Fibroblast of peridontal ligament (primary cell): Measurements from ENCODE around the gene C2orf69.
A peak's percentile ranks its signal among the peaks of the same experiment; 100 is the strongest.
"Not testable (repeated sequence)": the region's sequence is repeated elsewhere in the genome, so short reads cannot be mapped to it uniquely, and the experiment has no call there.

Source experiments
- DNase-seq: peaks from one replicate; pipeline ENCODE4 v3.0.0-alpha.2; 2010; ENCODE audit errors: extremely low read depth

The C2orf69 gene

DNA sequence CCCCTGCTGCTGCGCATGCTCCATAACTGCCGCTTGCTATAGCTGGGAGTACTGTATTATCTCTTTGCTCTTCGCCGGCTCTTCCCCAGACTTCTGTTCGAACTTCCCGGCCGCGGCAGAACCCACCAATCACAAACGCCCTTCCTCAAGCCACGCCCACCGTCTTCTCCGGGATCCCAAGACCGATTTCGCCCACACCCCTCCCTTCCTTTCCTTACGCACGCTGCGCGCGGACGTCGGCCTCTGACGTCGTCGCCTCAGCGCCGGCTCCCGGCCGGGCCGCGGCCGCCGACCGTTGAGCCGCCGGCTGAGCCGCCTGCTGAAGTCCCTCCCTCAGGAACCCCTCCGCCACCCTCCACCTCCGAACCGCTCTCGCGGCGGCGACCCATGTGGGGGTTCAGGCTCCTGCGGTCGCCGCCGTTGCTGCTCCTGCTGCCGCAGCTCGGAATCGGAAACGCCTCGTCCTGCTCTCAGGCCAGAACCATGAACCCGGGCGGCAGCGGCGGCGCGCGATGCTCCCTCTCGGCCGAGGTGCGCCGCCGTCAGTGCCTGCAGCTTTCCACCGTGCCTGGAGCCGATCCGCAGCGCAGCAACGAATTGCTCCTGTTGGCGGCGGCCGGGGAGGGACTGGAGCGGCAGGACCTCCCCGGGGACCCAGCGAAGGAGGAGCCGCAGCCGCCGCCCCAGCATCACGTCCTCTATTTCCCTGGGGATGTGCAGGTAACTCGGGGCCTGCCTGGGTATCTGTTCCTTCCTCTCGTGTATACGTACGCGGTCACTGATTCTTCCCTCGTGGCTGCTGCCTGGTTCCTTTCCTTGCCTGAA is at the start of gene C2orf69:
Gene C2orf69 (plus strand): TSS at position 242 of the 825 bp plus-strand sequence. CDS start 146 bp downstream, at position 388.
- peak; percentile 97 for DNase-seq

GRCh38 chr2:199862788-199863187 is 48.3 kb upstream of the C2orf69 start:
- DNase-seq: no peak

GRCh38 chr2:199865905-199866304 is 45.2 kb upstream of the C2orf69 start:
- no peak for DNase-seq

GRCh38 chr2:199868431-199869226 is 42.5 kb upstream of the C2orf69 start:
- no peak for DNase-seq

- no peak for DNase-seq
Measured at GRCh38 chr2:199869227-199869541, 41.9 kb upstream of the C2orf69 start.

- no peak for DNase-seq
Measured at GRCh38 chr2:199869653-199870052, 41.4 kb upstream of the C2orf69 start.

DNA sequence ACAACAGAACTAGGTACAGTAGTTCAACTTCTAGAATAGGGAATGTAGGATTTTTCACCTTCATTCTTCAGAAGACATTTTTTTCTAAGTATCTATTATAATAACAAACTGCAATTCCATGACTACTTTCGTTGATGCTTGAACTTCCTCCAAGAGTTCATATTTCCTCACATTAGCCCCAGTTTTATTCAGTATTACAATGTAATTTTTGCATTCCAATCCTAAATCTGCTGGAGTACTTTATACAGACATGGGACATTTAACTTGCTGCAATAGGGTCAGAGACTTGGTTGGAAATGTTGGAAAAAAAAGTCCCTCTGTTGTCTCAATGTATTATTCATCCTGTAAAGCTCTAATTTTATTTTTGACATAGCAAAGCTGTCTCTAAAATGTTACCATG is 40.5 kb upstream of the C2orf69 start:
- peak; percentile 57 for DNase-seq

DNA sequence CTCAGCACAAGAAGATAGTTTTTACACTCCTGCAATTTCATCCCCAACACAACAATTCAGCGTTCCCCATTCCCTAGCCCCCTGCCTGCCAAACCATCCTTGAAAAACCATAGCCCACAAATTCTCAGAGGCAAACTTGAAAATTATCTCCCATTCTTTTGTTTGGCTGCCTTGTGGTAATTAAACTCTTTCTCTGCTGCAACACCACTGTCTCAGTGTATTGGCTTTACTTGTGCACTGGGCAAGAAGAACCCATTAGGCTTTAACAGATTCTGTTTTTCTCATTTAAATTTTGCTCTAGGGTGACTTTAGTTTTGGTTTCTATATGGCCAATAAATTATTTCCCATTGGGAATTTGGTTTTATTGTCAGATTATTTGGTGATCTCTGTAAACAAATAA is 36.9 kb upstream of the C2orf69 start:
- no peak for DNase-seq

- DNase-seq: peak; percentile 55
Measured at GRCh38 chr2:199875400-199875799, 35.7 kb upstream of the C2orf69 start.

GRCh38 chr2:199882667-199883066 is 28.4 kb upstream of the C2orf69 start:
- DNase-seq: no peak

DNA sequence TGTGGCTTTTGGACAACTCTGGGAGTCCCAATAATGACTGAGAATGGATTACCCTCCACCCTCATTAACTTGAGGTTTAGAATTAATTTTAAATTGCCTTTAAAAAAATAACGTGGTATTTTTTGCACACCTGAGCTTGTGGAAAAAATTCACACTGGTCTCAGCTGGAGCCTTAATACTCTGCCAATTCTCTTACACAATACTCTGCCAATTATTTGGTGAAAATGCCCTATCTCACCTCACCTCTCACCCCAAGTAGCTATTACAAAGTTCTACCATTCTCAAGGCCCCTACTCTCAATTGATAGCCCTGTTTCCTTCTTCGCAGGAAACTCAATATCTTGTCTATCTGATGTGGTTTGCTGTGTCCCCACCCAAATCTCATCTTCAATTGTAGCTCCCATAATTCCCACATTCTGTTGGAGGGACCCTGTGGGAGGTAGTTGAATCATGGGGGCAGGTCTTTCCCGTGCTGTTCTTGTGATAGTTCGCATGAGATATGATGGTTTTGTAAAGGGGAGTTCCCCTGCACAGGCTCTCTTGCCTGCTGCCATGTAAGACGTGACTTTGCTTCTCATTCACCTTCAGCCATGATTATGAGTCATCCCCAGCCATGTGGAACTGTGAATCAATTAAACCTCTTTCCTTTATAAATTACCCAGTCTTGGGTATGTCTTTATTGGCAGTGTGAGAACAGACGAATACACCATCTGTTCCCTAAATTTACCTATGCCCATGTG is 27.4 kb upstream of the C2orf69 start:
- no peak for DNase-seq

- peak; percentile 71 for DNase-seq
Measured at GRCh38 chr2:199895406-199895805, 15.7 kb upstream of the C2orf69 start.

DNA sequence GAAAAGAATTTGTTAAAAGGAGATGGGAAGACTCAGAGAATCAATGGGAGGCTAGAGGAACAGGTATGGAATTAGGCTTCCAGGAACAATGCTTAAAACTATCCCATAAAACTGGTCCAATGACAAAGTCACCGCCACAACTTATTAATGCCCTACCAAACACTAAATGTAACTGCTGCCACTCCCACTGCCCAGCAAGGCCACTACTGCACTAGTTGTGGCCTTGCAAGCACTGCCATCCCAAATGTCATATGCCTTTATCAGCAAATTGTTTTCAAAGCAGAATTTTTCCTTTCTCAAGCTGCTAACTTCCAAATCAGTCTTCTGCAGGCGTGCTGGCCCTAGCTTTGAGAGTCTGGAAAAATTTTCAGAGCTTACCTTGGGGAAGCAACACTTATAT is 14.5 kb upstream of the C2orf69 start:
- no peak for DNase-seq

GRCh38 chr2:199901942-199902341 is 9.2 kb upstream of the C2orf69 start:
- DNase-seq: no peak

GRCh38 chr2:199902486-199903110 is 8.5 kb upstream of the C2orf69 start:
- no peak for DNase-seq

GRCh38 chr2:199903111-199903510 is 8.0 kb upstream of the C2orf69 start:
- DNase-seq: no peak

- no peak for DNase-seq
Measured at GRCh38 chr2:199907008-199907714, 3.9 kb upstream of the C2orf69 start.

DNA sequence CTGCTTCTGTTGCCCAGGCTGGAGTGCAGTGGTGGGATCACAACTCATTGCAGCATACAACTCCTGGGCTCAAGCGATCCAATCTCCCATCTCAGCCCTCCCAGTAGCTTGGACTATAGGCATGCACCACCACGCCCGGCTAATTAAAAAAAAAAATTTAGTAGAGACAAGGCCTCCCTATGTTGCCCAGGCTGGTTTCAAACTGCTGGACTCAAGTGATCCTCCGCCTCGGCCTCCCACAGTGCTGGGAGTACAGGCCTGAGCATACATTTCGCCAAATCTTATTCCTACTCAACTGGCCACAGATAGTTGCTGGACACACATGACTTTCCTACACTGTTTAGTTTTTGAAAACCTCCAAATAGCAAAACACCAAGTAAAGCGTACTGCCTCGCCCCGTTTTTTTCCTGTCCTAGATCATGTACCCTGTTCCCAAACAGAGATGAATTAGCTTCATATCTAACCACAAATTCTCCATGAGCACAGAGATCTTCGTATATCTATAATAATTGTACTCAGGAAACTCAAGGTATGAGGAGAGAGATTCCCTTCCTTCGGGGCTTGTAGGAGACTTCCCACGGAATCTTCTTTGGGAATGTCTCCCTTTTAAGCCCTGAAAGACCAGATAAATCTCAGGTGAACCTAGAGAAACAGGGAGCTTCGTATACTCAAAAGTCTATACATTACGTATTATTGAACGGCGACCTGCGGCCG is 598 bp upstream of the C2orf69 start:
- no peak for DNase-seq

- peak; percentile 23 for DNase-seq
Measured at GRCh38 chr2:199911877-199912161, 726 bp downstream of the C2orf69 start.

DNA sequence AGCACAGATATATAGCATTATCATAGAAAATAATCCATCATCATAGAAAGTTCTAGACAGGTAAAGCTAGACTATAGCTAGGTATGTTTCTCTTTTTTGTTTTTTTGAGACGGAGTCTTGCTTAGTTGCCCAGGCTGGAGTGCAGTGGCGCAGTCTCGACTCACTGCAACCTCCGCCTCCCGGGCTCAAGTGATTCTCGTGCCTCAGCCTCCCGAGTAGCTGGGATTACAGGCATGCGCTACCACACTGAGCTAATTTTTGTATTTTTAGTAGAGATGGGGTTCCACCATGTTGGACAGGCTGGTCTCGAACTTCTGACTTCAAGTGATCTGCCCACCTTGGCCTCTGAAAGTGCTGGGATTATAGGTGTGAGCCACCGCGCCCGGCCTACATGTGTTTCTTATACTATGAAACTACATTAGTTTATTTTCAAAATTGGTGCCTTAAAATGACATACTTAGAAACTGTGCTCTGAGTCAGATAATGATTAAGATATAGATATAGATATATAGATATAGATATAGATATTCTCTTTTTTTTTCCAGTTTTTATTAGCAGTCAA is 1.5 kb downstream of the C2orf69 start:
- not testable (repeated sequence) for DNase-seq
